Activated B cell treated with CpG ODN at 0.5 μM for 24 hours (primary cell): ENCODE data around the gene ZEB2. TPM values are rescaled to one million over a fixed set of nuclear protein-coding genes. Genes with fewer than 3 reads are reported as not detected.

ENCODE experiments used
- ATAC-seq: fragments of 200-7000 bp; cut with Tn5 transposase; one replicate; pipeline ENCODE4 v1.10.0; 2021; ENCODE audit warnings: low read depth, mild to moderate bottlenecking, moderate library complexity
- CTCF ChIA-PET: fragments of 350-600 bp; sonication (Branson Sonifier 250); formaldehyde crosslinking; loops from one replicate; lab custom pipeline; 2021; ENCODE audit warnings: antibody characterized with exemption; lab: Charles Lee
- POLR2A ChIA-PET: fragments of 350-600 bp; sonication (Branson Sonifier 250); formaldehyde crosslinking; loops from one replicate; lab custom pipeline; 2021; ENCODE audit warnings: antibody characterized with exemption; lab: Charles Lee
- DNase-seq: peaks from one replicate; pipeline ENCODE4 v3.0.0; 2022
- H3K27ac Mint-ChIP-seq: one replicate; pipeline ENCODE4 v1.8.0; 2020; ENCODE audit warnings: mixed read lengths
- H3K27me3 Mint-ChIP-seq: one replicate; pipeline ENCODE4 v1.8.0; 2021; ENCODE audit warnings: mixed read lengths
- H3K36me3 Mint-ChIP-seq: one replicate; pipeline ENCODE4 v1.8.0; 2021; ENCODE audit warnings: low read depth, mixed read lengths
- H3K4me1 Mint-ChIP-seq: one replicate; pipeline ENCODE4 v1.8.0; 2021; ENCODE audit warnings: mixed read lengths
- H3K4me3 Mint-ChIP-seq: one replicate; pipeline ENCODE4 v1.8.0; 2020; ENCODE audit warnings: mild to moderate bottlenecking, mixed read lengths
- H3K9me3 Mint-ChIP-seq: one replicate; pipeline ENCODE4 v1.8.0; 2020; ENCODE audit warnings: mixed read lengths
- intact Hi-C: fragments of 100-400 bp; cut with micrococcal nuclease; formaldehyde crosslinking; loops from one replicate; pipeline ENCODE4 v1.15.1; 2024
- total RNA-seq: library from RNA; stranded (reverse); gene quantifications from 2 replicates; pipeline ENCODE4 v1.2.3, GENCODE V29; 2022
- TF ChIP-seq, protein P1 (sequence below): fragments of 200-600 bp; IDR thresholded peaks from one replicate; pipeline ENCODE4 v1.8.0; 2022; ENCODE audit warnings: antibody characterized with exemption, mild to moderate bottlenecking

Gene ZEB2
- total RNA-seq, 1 donor from 2014 or later, result 200 TPM

DNA sequence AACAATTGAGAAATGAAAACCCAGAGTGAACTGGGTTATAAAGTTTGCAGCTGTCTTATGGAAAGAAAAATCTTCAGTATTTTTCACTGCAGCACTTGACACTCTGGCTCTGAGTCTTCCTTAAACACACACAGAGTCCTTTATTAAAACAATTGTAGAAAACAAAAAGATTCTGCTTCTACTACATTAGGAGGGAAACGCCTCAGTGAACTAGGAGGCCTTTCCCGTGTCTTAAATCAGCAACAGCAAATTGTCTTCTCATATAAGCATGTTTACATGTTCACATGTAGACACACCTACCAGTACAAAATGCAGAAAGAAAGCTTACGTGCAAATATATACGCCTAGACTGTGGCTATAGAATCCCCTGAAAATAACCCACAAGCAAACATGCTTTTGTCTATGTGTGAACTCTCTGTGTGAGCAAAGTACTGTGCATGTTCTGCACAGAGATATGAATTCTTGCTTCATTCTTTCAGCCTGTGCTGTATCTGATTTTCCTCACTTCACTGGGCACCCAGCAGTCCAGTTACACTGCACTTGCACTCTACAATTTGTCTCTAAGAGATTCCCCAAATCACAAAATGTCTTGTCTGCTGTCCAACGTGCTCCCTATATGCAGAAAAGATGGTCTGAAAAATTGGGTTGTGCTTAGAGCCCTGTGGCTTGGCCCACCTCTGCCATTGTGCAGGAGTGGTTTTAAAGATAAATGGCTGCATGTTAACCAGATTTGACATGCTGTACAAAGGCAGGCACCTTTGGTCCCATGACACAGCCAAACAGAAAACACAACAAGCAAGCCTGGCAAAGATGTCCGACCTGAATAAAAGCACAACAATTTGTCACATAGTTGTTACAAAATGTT lies 24.5 kb downstream of the ZEB2 start:
- Mint-ChIP-seq H3K4me3 (no peak overlapping the region), H3K27ac (peak overlapping the region; percentile 54), H3K36me3 (peaks cover 68% of the 10 kb centered on the region), H3K9me3 (no peaks in the 10 kb centered on the region), H3K4me1 (peaks cover 78% of the 10 kb centered on the region), H3K27me3 (no peaks in the 10 kb centered on the region)
- DNase-seq, result no peak
- intact Hi-C loops, result no loop called here
- POLR2A ChIA-PET, result no interaction called here
- ATAC-seq, result no peak
- CTCF ChIA-PET, result no interaction called here
- TF ChIP-seq, protein P1, sequence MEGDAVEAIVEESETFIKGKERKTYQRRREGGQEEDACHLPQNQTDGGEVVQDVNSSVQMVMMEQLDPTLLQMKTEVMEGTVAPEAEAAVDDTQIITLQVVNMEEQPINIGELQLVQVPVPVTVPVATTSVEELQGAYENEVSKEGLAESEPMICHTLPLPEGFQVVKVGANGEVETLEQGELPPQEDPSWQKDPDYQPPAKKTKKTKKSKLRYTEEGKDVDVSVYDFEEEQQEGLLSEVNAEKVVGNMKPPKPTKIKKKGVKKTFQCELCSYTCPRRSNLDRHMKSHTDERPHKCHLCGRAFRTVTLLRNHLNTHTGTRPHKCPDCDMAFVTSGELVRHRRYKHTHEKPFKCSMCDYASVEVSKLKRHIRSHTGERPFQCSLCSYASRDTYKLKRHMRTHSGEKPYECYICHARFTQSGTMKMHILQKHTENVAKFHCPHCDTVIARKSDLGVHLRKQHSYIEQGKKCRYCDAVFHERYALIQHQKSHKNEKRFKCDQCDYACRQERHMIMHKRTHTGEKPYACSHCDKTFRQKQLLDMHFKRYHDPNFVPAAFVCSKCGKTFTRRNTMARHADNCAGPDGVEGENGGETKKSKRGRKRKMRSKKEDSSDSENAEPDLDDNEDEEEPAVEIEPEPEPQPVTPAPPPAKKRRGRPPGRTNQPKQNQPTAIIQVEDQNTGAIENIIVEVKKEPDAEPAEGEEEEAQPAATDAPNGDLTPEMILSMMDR, result no peak

DNA sequence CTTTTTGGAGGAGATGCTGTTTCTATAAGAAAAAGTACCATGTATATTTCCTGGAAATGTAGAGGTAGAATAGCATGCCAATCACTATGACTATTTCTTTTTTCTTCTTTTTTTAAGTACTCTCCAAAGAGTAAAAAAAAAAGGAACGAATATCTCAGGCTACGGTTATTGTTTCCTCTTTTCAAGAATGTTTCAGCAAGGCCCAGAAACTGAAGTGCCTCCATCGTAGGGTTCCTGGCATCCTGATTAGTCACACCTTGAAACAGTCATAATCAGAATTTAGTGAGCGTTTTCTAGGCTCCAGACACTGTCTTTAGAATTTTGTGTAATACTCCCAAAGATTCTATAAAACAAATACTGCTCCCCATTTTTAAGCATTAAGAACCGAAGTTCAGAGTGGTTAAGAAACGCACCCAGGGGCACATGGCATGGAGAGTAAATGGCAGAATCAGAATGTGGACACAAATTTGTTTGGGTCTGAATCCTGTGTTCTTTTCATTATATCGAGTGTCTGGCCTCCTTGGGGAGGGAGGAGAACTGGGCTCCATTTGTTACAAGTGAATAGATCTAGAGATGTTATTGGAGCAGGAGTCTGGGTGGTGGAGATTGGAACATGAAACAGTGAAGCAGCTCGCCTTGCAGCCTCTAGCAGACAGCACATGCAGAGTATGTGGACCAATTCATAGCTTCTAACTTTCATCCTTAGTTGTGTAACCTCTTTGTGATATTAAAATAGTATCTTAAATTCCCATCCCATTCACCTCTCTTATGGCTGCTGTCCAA lies 26.7 kb downstream of the ZEB2 start:
- Mint-ChIP-seq H3K36me3 (peaks cover 60% of the 10 kb centered on the region), H3K4me3 (no peak overlapping the region), H3K4me1 (peaks cover 87% of the 10 kb centered on the region), H3K27me3 (no peaks in the 10 kb centered on the region), H3K9me3 (no peaks in the 10 kb centered on the region), H3K27ac (peak overlapping the region; percentile 64)
- intact Hi-C loops, result loop anchor here (1.0 kb wide), 1 partner anchor 12 kb away; no protein-coding TSS in a partner anchor
- TF ChIP-seq, protein P1, result no peak
- DNase-seq, result no peak
- POLR2A ChIA-PET, result interaction anchor here (0.9 kb wide), 1 partner anchor 10 kb away, joined by 3 read pairs; no protein-coding TSS in a partner anchor
- CTCF ChIA-PET, result interaction anchor here (0.6 kb wide), 1 partner anchor 174 kb away, joined by 3 read pairs; no protein-coding TSS in a partner anchor
- peak; percentile 63 for ATAC-seq

DNA sequence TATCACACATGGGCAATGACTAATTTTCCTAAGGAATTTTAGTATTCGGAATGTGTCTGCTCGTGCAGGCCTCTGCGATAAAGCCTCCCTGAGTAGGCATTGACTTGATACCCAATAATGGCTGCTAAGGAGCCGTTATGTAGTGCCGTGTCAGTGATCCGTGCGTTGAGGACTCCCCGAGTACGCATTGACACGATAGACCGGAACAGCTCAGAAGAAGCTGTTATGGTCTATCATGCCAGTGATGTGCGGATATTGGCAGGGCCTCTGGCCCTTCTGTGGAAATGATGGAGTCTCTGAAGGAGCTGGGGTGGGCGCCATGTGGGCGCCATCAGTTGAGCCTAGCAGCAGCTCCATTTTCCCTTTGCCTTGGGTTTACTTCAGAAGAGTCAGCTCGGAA lies 29.1 kb downstream of the ZEB2 start:
- peaks cover 60% of the 10 kb centered on the region for H3K36me3 Mint-ChIP-seq
- H3K4me3 Mint-ChIP-seq, result peak overlapping the region; percentile 46
- H3K9me3 Mint-ChIP-seq, result no peaks in the 10 kb centered on the region
- H3K27ac Mint-ChIP-seq, result peak overlapping the region; percentile 69
- peaks cover 75% of the 10 kb centered on the region for H3K4me1 Mint-ChIP-seq
- DNase-seq (no peak), ATAC-seq (peak; percentile 55)
- intact Hi-C loops, result loop anchor here (2.0 kb wide), 2 partner anchors 14 to 18 kb away; no protein-coding TSS in a partner anchor
- ChIA-PET POLR2A (interaction anchor here (1.0 kb wide), 1 partner anchor 12 kb away, joined by 3 read pairs; no protein-coding TSS in a partner anchor), CTCF (no interaction called here)
- H3K27me3 Mint-ChIP-seq, result no peaks in the 10 kb centered on the region
- TF ChIP-seq, protein P1, result no peak

DNA sequence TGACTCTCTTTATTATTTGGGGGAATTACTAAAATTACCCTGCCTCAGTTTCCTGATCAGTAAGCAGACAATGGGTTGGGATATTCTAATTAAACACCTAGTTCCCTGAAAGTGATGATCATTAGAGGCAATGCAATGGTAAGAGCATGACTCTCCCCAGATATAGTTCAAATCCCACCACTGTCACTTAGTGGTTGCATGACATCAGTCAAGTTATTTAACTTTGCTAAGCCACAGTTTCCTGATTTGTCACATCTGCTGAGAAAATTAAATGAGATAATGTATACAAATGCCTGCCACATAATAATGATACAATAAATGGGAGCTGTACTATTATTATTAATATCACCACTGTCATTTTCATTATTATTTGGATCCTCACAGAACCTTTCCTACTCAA lies 29.9 kb downstream of the ZEB2 start:
- intact Hi-C loops, result loop anchor here (2.0 kb wide), 2 partner anchors 13 to 19 kb away; no protein-coding TSS in a partner anchor
- no peak for ATAC-seq
- no peak for DNase-seq
- Mint-ChIP-seq H3K4me1 (peaks cover 67% of the 10 kb centered on the region), H3K27me3 (no peaks in the 10 kb centered on the region), H3K9me3 (no peaks in the 10 kb centered on the region), H3K27ac (no peak overlapping the region), H3K36me3 (peaks cover 57% of the 10 kb centered on the region), H3K4me3 (no peak overlapping the region)
- TF ChIP-seq, protein P1, result no peak
- CTCF ChIA-PET, result no interaction called here
- POLR2A ChIA-PET, result no interaction called here
